ENCODE results near the gene CACNA1C. TPM values are rescaled to one million over a fixed set of nuclear protein-coding genes. Genes with fewer than 3 reads are reported as not detected.

The CACNA1C gene
- 14.8 TPM for polyA plus RNA-seq (2013, experiment 1 of 2; ENCODE audit: insufficient read length)
- 13.8 TPM for polyA plus RNA-seq (2013, experiment 2 of 2; ENCODE audit: insufficient read length)

GRCh38 chr12:2052826-2053678, at the start of gene CACNA1C:
Gene CACNA1C, plus strand, starts transcription at chr12:2052987. Its CDS starts 576 bp downstream, at chr12:2053563.
- DNase-seq, result peak; percentile 78

GRCh38 chr12:2003676-2004112, 49.1 kb upstream of the CACNA1C start:
- DNase-seq, result no peak

- peak; percentile 98 for DNase-seq
Observed at GRCh38 chr12:2004113-2004929, 48.5 kb upstream of the CACNA1C start, which contains the start of gene DCP1B. Gene DCP1B, minus strand, starts transcription at chr12:2004457. Its CDS starts 26 bp downstream, at chr12:2004431.

GRCh38 chr12:2008677-2009076, 44.1 kb upstream of the CACNA1C start:
- DNase-seq, result no peak

GRCh38 chr12:2009623-2010022, 43.2 kb upstream of the CACNA1C start:
- DNase-seq, result no peak

- no peak for DNase-seq
Observed at GRCh38 chr12:2011643-2012607, 40.9 kb upstream of the CACNA1C start.

GRCh38 chr12:2013086-2013485, 39.7 kb upstream of the CACNA1C start:
- no peak for DNase-seq

- no peak for DNase-seq
Observed at GRCh38 chr12:2013527-2014223, 39.1 kb upstream of the CACNA1C start.

- no peak for DNase-seq
Observed at GRCh38 chr12:2014231-2014630, 38.6 kb upstream of the CACNA1C start.

- no peak for DNase-seq
Observed at GRCh38 chr12:2016862-2017545, 35.8 kb upstream of the CACNA1C start.

- DNase-seq, result peak; percentile 47
Observed at GRCh38 chr12:2017546-2018337, 35.0 kb upstream of the CACNA1C start.

GRCh38 chr12:2018391-2018790, 34.4 kb upstream of the CACNA1C start:
- DNase-seq, result no peak

GRCh38 chr12:2019126-2019525, 33.7 kb upstream of the CACNA1C start:
- no peak for DNase-seq

- no peak for DNase-seq
Observed at GRCh38 chr12:2020511-2020910, 32.3 kb upstream of the CACNA1C start.

GRCh38 chr12:2023365-2023764, 29.4 kb upstream of the CACNA1C start:
- DNase-seq, result no peak

- DNase-seq, result no peak
Observed at GRCh38 chr12:2027351-2027750, 25.4 kb upstream of the CACNA1C start.

GRCh38 chr12:2029851-2030250, 22.9 kb upstream of the CACNA1C start:
- DNase-seq, result no peak

- no peak for DNase-seq
Observed at GRCh38 chr12:2032506-2032905, 20.3 kb upstream of the CACNA1C start.

- peak; percentile 78 for DNase-seq
Observed at GRCh38 chr12:2034633-2035430, 18.0 kb upstream of the CACNA1C start.
